Neural cell (in vitro differentiated cells): Measurements from ENCODE around the gene SYNE3. TPM values are rescaled to one million over a fixed set of nuclear protein-coding genes. Genes with fewer than 3 reads are reported as not detected.

Experiments
- H2AFZ ChIP-seq: fragments of 200-600, 300-800 bp; sonication (generic), shearing (Covaris generic); 2 replicates; pipeline ENCODE4 v1.6.0; 2014; ENCODE audit warnings: low read depth, mild to moderate bottlenecking, antibody characterized with exemption, low read length, moderate library complexity
- H3F3A ChIP-seq: fragments of 200-600 bp; shearing (Covaris generic); 2 replicates; pipeline ENCODE4 v1.6.1; 2016; ENCODE audit warnings: mild to moderate bottlenecking, moderate library complexity, mixed read lengths, antibody characterized with exemption, low read length; ENCODE audit not compliant: insufficient read depth, poor library complexity, severe bottlenecking
- H3K27ac ChIP-seq: fragments of 200-600, 300-800 bp; sonication (generic), shearing (Covaris generic); 2 replicates; pipeline ENCODE4 v1.5.1; 2014; ENCODE audit warnings: mild to moderate bottlenecking, low read length, moderate library complexity
- H3K27me3 ChIP-seq: fragments of 300-800, 200-600 bp; sonication (generic), shearing (Covaris generic); 2 replicates; pipeline ENCODE4 v1.6.0; 2014; ENCODE audit warnings: mild to moderate bottlenecking, low read depth, low read length, moderate library complexity; ENCODE audit not compliant: insufficient read depth
- H3K36me3 ChIP-seq: fragments of 300-800, 200-600 bp; sonication (generic), shearing (Covaris generic); 2 replicates; pipeline ENCODE4 v1.5.1; 2014; ENCODE audit warnings: mild to moderate bottlenecking, antibody characterized with exemption, low read length, moderate library complexity; ENCODE audit not compliant: insufficient read depth
- H3K4me2 ChIP-seq: fragments of 300-800, 200-600 bp; sonication (generic), shearing (Covaris generic); 2 replicates; pipeline ENCODE4 v1.6.0; 2014; ENCODE audit warnings: mild to moderate bottlenecking, low read length
- H3K4me3 ChIP-seq: fragments of 300-800, 200-600 bp; sonication (generic), shearing (Covaris generic); 2 replicates; pipeline ENCODE4 v1.5.1; 2014; ENCODE audit warnings: mild to moderate bottlenecking, low read length, moderate library complexity
- H3K79me2 ChIP-seq: fragments of 200-600 bp; shearing (Covaris generic); replicated peaks from 2 replicates; pipeline ENCODE4 v1.6.0; 2014; ENCODE audit warnings: mild to moderate bottlenecking, low read length, moderate library complexity; ENCODE audit not compliant: insufficient read depth
- H3K9ac ChIP-seq: fragments of 300-800, 200-600 bp; sonication (generic), shearing (Covaris generic); 2 replicates; pipeline ENCODE4 v1.6.1; 2016; ENCODE audit warnings: mild to moderate bottlenecking, low read length, mixed read lengths
- H3K9me2 ChIP-seq: fragments of 200-600 bp; shearing (Covaris generic); 2 replicates; pipeline ENCODE4 v1.6.1; 2016; ENCODE audit warnings: mild to moderate bottlenecking, low read length, mixed read lengths; ENCODE audit not compliant: insufficient read depth
- H3K9me3 ChIP-seq: fragments of 200-600, 300-800 bp; sonication (generic), shearing (Covaris generic); 2 replicates; pipeline ENCODE4 v1.6.1; 2016; ENCODE audit warnings: mild to moderate bottlenecking, mixed run types, low read length, moderate library complexity, mixed read lengths
- H4K20me1 ChIP-seq: fragments of 200-600 bp; shearing (Covaris generic); 2 replicates; pipeline ENCODE4 v1.6.1; 2016; ENCODE audit warnings: mild to moderate bottlenecking, mixed run types; ENCODE audit not compliant: insufficient read depth
- EP300 ChIP-seq: fragments of 450-650 bp; conservative IDR thresholded peaks from 2 replicates; pipeline ENCODE4 v1.6.1; 2014; ENCODE audit warnings: antibody characterized with exemption, mild to moderate bottlenecking, moderate library complexity; ENCODE audit not compliant: poor library complexity, severe bottlenecking
- EZH2 ChIP-seq: fragments of 200-600, 300-800 bp; shearing (Covaris generic), sonication (generic); IDR thresholded peaks from 2 replicates; pipeline ENCODE4 v1.6.1; 2014; ENCODE audit warnings: antibody characterized with exemption, low read length, borderline replicate concordance, mild to moderate bottlenecking; ENCODE audit not compliant: insufficient read depth, poor library complexity, severe bottlenecking
- MXI1 ChIP-seq: fragments of 450-650 bp; conservative IDR thresholded peaks from 2 replicates; pipeline ENCODE4 v1.6.1; 2014; ENCODE audit warnings: antibody characterized with exemption, mild to moderate bottlenecking; ENCODE audit not compliant: poor library complexity, severe bottlenecking
- POLR2AphosphoS5 ChIP-seq: IDR thresholded peaks from 2 replicates; pipeline ENCODE4 v1.6.1; 2012
- RAD21 ChIP-seq: fragments of 450-650 bp; conservative IDR thresholded peaks from 2 replicates; pipeline ENCODE4 v1.6.1; 2014; ENCODE audit warnings: antibody characterized with exemption, mild to moderate bottlenecking, moderate library complexity
- SMC3 ChIP-seq: fragments of 450-650 bp; conservative IDR thresholded peaks from 2 replicates; pipeline ENCODE4 v1.6.1; 2014; ENCODE audit warnings: antibody characterized with exemption, mild to moderate bottlenecking, moderate library complexity; ENCODE audit not compliant: poor library complexity
- TAF1 ChIP-seq: IDR thresholded peaks from 2 replicates; pipeline ENCODE4 v1.6.1; 2012; ENCODE audit warnings: low read depth
- polyA plus RNA-seq: library from polyadenylated mRNA; depleted of rRNA; stranded (reverse); fragments of >200 nt; gene quantifications from 2 replicates; pipeline ENCODE4 v1.2.3, GENCODE V29; 2014
- TF ChIP-seq, protein P1 (sequence below): IDR thresholded peaks from 2 replicates; pipeline ENCODE4 v1.6.1; 2012; ENCODE audit warnings: borderline replicate concordance
- TF ChIP-seq, protein P2 (sequence below): fragments of 450-650 bp; IDR thresholded peaks from 2 replicates; pipeline ENCODE4 v1.5.1; 2014; ENCODE audit warnings: antibody characterized with exemption, mild to moderate bottlenecking, moderate library complexity; ENCODE audit not compliant: poor library complexity, severe bottlenecking

Gene SYNE3
- polyA plus RNA-seq, 1 donor from 2014 or later = 0.35 TPM

DNA sequence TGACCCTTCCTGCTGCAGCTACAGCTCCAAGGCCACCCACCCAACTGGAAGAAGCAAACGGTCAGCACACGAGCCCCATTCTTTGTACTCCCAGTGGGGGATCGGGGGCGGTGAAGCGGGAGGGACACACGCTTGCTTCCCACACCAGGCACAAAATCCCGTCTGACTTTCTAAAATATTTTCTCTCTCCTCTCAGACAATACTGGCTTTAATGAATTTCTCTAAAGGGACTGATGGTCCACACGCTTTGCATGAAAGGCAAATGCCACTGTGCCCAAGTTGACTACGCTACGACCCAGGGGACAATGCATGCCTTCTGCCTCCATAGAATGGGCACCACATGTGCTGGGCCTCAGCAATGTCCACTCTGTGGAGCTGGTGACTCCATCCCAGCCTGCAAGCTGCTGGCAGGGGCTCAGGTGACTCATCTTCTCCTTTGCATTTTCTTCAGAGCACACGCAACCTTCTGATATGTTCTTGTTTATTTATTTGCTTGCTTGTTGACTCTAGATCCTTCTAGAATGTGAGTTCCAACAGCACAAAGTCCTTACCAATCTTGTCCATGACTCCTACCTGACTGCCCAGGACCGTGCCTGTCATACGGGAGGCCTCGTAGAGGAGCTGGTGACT, 15.6 kb downstream of the SYNE3 start:
- no peaks in the 10 kb centered on the region for H3K79me2 ChIP-seq
- H3K4me2 ChIP-seq = no peak overlapping the region
- H3K4me3 ChIP-seq = no peak overlapping the region
- no peak overlapping the region for H3K9ac ChIP-seq
- no peaks in the 10 kb centered on the region for H4K20me1 ChIP-seq
- H3K9me3 ChIP-seq = no peaks in the 10 kb centered on the region
- no peak overlapping the region for H3K27ac ChIP-seq
- no peaks in the 10 kb centered on the region for H3K36me3 ChIP-seq
- TF ChIP-seq MXI1 = no peak
- TF ChIP-seq, protein P1, sequence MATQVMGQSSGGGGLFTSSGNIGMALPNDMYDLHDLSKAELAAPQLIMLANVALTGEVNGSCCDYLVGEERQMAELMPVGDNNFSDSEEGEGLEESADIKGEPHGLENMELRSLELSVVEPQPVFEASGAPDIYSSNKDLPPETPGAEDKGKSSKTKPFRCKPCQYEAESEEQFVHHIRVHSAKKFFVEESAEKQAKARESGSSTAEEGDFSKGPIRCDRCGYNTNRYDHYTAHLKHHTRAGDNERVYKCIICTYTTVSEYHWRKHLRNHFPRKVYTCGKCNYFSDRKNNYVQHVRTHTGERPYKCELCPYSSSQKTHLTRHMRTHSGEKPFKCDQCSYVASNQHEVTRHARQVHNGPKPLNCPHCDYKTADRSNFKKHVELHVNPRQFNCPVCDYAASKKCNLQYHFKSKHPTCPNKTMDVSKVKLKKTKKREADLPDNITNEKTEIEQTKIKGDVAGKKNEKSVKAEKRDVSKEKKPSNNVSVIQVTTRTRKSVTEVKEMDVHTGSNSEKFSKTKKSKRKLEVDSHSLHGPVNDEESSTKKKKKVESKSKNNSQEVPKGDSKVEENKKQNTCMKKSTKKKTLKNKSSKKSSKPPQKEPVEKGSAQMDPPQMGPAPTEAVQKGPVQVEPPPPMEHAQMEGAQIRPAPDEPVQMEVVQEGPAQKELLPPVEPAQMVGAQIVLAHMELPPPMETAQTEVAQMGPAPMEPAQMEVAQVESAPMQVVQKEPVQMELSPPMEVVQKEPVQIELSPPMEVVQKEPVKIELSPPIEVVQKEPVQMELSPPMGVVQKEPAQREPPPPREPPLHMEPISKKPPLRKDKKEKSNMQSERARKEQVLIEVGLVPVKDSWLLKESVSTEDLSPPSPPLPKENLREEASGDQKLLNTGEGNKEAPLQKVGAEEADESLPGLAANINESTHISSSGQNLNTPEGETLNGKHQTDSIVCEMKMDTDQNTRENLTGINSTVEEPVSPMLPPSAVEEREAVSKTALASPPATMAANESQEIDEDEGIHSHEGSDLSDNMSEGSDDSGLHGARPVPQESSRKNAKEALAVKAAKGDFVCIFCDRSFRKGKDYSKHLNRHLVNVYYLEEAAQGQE = no peak
- TF ChIP-seq, protein P2, sequence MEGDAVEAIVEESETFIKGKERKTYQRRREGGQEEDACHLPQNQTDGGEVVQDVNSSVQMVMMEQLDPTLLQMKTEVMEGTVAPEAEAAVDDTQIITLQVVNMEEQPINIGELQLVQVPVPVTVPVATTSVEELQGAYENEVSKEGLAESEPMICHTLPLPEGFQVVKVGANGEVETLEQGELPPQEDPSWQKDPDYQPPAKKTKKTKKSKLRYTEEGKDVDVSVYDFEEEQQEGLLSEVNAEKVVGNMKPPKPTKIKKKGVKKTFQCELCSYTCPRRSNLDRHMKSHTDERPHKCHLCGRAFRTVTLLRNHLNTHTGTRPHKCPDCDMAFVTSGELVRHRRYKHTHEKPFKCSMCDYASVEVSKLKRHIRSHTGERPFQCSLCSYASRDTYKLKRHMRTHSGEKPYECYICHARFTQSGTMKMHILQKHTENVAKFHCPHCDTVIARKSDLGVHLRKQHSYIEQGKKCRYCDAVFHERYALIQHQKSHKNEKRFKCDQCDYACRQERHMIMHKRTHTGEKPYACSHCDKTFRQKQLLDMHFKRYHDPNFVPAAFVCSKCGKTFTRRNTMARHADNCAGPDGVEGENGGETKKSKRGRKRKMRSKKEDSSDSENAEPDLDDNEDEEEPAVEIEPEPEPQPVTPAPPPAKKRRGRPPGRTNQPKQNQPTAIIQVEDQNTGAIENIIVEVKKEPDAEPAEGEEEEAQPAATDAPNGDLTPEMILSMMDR = no peak
- no peak for TF ChIP-seq RAD21
- TF ChIP-seq TAF1 = no peak
- no peak for TF ChIP-seq EP300
- TF ChIP-seq EZH2 = no peak
- no peak for TF ChIP-seq POLR2AphosphoS5
- no peak for TF ChIP-seq SMC3
- no peaks in the 10 kb centered on the region for H3K9me2 ChIP-seq
- no peaks in the 10 kb centered on the region for H3K27me3 ChIP-seq
- H2AFZ ChIP-seq = no peak overlapping the region
- H3F3A ChIP-seq = no peaks in the 10 kb centered on the region

DNA sequence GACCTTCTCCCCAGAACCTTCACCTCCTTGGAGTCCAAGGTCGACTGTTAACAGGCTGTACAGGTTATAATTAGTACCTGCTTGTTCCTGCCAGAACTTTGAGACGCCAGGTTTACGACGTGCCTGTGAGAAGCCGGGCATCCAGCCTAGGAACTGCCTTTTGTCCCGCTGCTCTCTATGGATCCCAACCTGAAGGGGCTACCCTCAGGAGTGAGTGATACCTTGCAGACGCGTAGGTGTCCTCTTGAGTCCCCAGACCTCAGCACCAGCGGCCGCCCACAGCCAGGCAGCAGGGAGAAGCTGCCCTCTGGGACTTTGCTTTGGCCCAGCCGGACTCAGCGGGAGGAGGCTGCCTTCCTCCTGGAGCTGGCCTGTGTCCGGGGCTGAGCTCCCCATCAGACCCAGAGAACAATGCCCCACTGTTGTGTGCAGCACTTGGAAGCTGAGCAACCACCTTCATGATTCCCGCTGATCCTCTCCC, 16.2 kb downstream of the SYNE3 start:
- no peaks in the 10 kb centered on the region for H3K9me3 ChIP-seq
- no peak for TF ChIP-seq EP300
- TF ChIP-seq POLR2AphosphoS5 = no peak
- TF ChIP-seq MXI1 = no peak
- no peak for TF ChIP-seq SMC3
- no peak for TF ChIP-seq EZH2
- TF ChIP-seq, protein P1 = no peak
- TF ChIP-seq, protein P2 = no peak
- TF ChIP-seq RAD21 = no peak
- no peak for TF ChIP-seq TAF1
- H3K9ac ChIP-seq = no peak overlapping the region
- no peaks in the 10 kb centered on the region for H3K27me3 ChIP-seq
- H4K20me1 ChIP-seq = no peaks in the 10 kb centered on the region
- H3K79me2 ChIP-seq = no peaks in the 10 kb centered on the region
- no peak overlapping the region for H3K4me2 ChIP-seq
- no peak overlapping the region for H3K4me3 ChIP-seq
- H3K27ac ChIP-seq = no peak overlapping the region
- no peaks in the 10 kb centered on the region for H3K9me2 ChIP-seq
- H2AFZ ChIP-seq = no peak overlapping the region
- H3K36me3 ChIP-seq = no peaks in the 10 kb centered on the region
- no peaks in the 10 kb centered on the region for H3F3A ChIP-seq
